NCI-H2029 treated with DMSO at 0.1 percent for 48 hours (cell line): ENCODE results near the gene DNPEP.
"Not testable (repeated sequence)": the region's sequence is repeated elsewhere in the genome, so short reads cannot be mapped to it uniquely, and the experiment has no call there.

Experiments
- DNase-seq: peaks from one replicate; lab custom pipeline; 2025; lab: John Stamatoyannopoulos, UW

Gene DNPEP

GRCh38 chr2:219401606-219402005 is 13.9 kb upstream of the DNPEP start:
- no peak for DNase-seq

DNA sequence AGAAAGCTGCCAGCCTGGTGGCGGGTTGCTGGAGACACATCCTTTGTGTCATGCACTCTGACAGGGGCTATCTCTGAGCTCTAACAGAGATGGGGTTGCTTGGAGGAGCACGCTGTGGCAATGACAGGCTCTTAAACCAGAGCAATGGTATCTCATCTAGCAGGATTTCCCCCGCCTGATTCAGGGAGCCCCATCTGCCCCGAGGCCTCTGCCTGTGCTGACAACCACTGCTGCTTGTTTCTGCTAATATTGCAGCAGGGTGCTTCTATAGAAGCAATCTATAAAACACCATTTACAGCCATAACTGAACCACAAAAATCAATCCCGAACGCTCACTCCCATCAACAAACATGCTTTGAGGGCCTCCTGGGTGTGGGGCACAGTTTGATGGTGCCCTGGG is 12.8 kb upstream of the DNPEP start:
- DNase-seq, result no peak

DNA sequence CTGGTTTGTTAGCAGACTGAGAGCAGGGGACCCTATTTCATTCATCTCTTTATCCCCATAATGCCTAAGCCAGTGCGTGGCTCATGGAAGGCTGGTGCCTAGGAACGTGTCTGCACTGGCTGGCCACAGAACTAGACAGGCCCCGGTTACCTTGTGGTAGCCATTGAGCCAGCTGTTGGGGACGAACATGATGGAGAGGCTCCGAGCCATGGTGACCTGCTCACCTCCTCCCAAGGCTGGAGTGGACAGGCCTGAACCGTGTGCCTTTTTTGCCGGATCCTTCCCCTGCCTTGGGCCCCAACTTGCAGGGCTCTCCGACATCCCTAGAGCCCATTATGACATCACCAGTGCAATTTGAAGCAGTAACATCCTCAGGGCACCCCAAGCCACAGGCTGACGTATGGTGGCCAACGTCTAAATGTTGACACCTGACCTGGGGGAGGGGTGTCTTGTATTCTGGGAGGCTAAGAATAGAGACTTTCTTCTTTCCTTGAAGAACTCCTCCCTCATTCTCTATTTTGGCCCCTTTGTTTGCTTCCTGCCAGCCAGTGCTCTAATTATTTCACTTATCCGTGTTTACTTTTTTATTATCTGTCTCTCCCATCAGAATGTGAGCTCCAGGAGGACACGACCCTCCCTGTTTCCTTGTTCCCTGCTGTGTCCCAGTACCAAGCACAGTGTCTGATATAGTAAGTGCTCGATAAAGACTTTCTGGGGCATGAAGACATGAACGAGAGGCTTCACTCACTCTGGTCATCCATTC is 12.2 kb upstream of the DNPEP start:
- no peak for DNase-seq

- peak; percentile 76 for DNase-seq
These were observed 11.1 kb upstream of the DNPEP start for GRCh38 chr2:219398721-219399363.

- DNase-seq, result peak; percentile 61
These were observed 9.2 kb upstream of the DNPEP start for GRCh38 chr2:219396863-219397457.

- DNase-seq, result no peak
These were observed 7.9 kb upstream of the DNPEP start for GRCh38 chr2:219395609-219396008.

DNA sequence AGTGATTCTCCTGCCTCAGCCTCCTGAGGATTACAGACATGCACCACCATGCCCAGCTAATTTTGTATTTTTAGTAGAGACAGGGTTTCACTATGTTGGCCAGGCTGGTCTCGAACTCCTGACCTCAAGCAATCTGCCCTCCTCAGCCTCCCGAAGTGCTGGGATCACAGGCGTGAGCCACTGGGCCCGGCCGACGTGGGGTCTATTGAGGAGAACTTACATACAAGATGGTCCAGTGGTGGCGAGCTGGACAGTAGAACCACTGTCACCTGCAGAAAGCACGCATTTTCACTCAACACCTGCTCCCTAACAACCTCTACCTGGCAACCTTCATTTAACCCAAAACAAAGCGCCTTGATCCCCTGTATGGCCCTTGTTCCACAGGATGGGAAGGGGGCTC is 7.3 kb upstream of the DNPEP start:
- DNase-seq, result not testable (repeated sequence)

GRCh38 chr2:219392754-219393153 is 5.0 kb upstream of the DNPEP start:
- no peak for DNase-seq

DNA sequence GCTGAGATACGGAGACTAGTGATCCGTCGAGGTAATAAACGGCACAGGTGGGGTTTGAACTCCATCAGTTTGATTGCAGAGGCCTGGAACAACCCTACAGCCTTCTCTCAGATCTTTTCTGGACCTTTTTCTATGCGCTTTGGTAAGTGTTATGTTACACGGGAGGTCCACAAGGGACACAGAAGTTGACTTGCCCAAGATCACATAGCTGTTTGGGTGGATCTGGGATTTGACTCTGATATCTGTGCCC is 1.1 kb upstream of the DNPEP start:
- DNase-seq, result no peak

DNA sequence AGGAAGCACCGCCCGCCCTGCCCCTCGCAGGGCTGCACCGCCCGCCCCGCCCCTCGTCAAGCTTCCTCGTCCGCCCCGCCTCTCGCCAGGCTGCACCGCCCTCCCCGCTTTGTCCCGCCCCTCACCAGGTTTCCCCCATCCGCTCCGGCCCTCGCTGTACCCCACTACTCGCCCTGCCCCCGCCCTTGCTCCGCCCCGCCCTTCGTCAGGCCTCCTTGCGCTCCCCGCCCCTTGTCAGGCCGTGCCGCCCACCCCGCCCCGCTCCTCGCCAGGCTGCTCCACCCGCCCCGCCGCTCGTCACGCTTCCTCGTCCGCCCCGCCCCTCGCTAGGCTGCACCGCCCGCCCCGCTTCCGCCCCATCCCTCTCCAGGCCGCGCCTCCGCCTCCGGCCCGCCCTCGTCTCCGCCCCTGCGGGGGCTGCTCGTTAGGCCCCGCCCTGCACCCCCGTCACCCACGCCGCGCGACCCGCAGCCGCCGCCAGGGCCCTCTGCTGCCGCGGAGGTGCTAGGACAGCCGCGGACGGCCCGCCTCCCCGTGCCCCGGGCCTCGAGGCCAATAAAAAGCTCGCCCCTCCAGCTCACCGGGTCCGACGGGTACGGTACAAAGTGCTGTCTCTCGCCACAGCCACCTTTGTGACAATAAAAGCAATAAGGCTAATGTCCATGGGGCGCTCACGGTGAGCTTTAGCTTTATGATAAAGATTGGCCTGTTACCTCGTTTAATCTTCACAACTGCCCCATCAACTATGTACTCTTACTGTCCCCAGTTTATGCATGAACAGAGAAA is 602 bp upstream of the DNPEP start:
- DNase-seq, result peak; percentile 74

GRCh38 chr2:219386532-219387280 is 1.0 kb downstream of the DNPEP start:
- DNase-seq, result no peak

GRCh38 chr2:219385958-219386520 is 1.7 kb downstream of the DNPEP start:
- no peak for DNase-seq

DNA sequence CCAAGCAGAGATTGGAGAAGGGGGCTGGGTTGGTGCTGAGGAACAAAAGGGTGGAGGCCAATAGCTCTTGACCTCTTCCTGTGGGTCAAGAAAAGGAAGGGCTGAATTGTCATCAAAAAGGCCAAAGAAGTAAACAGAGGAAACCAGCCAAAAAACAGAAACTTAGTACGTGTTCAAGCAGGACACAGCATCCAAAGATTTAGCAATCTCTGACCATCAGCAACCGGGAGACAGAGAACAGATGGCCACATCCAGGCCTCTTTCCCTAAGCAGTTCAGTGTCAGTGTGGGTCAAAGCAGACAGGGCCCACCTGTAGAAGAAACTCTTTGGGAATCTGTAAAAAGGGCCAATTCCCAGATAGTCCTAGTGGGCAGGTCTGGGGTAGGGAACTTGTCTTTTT is 2.9 kb downstream of the DNPEP start:
- DNase-seq, result no peak

- no peak for DNase-seq
These were observed 3.5 kb downstream of the DNPEP start for GRCh38 chr2:219384083-219384713.

DNA sequence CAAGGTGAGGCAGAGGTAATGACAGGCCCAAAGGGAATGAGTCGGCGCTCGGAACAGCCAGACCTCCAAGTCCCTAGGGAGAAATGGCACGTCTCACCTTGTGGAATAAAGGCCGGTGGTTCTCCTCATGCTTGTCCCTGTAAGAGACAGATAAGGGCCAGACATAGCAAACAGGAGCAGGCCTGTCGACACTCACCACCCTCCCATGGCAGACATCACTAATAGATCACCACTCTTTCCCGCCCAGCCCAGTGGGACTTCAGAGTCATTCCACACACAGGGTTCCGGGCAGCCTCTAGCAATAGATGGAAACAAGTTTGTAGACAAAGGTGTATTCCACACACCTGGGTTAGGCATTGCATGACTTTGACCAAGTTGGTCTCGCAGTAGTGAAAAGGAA is 6.3 kb downstream of the DNPEP start:
- no peak for DNase-seq

GRCh38 chr2:219380926-219381325 is 6.8 kb downstream of the DNPEP start:
- no peak for DNase-seq

- no peak for DNase-seq
These were observed 9.4 kb downstream of the DNPEP start for GRCh38 chr2:219378163-219378851.

GRCh38 chr2:219369447-219369861 is 18.3 kb downstream of the DNPEP start:
- peak; percentile 40 for DNase-seq

GRCh38 chr2:219368690-219369191 is 19.0 kb downstream of the DNPEP start:
- no peak for DNase-seq

DNA sequence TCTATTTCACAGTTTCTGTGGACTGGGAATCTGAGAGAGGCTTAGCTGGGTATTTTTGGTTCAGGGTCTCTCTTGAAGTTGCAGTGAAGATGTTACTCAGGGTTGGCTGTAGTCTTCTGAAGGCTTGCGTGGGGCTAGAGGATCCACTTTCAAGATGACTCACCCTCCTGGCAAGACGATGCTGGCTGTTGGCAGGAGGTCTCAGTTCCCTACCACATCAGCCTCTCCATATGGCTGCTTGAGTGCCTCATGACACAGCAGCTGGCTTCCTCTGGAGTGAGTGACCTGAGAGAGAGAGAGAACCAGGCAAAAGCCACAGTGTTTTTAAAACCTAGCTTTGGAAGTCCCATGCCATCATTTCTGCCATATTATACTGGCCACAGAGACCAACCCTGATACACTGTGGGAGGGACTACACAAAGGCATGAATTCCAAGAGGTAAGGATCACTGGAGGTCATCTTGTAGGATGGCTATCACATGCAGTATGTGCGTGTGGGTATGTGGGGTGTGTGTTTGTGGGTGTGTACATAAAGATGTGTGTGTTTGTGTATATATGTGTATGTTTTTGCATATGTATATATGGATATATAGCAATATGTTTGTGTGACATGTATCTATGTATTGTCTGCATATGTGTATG is 25.1 kb downstream of the DNPEP start:
- peak; percentile 43 for DNase-seq
